HepG2 (cell line): ENCODE data around the gene ZNF615. TPM values are rescaled to one million over a fixed set of nuclear protein-coding genes. Genes with fewer than 3 reads are reported as not detected.

Experiments
- HNRNPUL1 ChIP-seq: fragments of 200-400 bp; formaldehyde crosslinking; IDR thresholded peaks from 2 replicates; pipeline ENCODE4 v1.6.1; 2017; ENCODE audit warnings: low read depth, mild to moderate bottlenecking, low read length, moderate library complexity
- KLF15 ChIP-seq: sonication (generic); formaldehyde crosslinking; IDR thresholded peaks from 2 replicates; pipeline ENCODE4 v1.8.1; 2023; ENCODE audit warnings: borderline replicate concordance, mild to moderate bottlenecking, inconsistent platforms, missing genetic modification reagents, mixed read lengths
- MTA1 ChIP-seq: sonication (generic); formaldehyde crosslinking; IDR thresholded peaks from 2 replicates; pipeline ENCODE4 v1.4.0; 2020; ENCODE audit warnings: missing genetic modification reagents, mild to moderate bottlenecking, borderline replicate concordance
- MXD1 ChIP-seq: sonication (generic); formaldehyde crosslinking; IDR thresholded peaks from 2 replicates; pipeline ENCODE4 v1.4.0; 2020; ENCODE audit warnings: mild to moderate bottlenecking, missing genetic modification reagents
- MYPOP ChIP-seq: sonication (generic); formaldehyde crosslinking; IDR thresholded peaks from 2 replicates; pipeline ENCODE4 v1.8.1; 2023; ENCODE audit warnings: mild to moderate bottlenecking, moderate library complexity, missing genetic modification reagents
- SMARCE1 ChIP-seq: fragments of 450-650 bp; IDR thresholded peaks from 2 replicates; pipeline ENCODE4 v1.6.1; 2017; ENCODE audit warnings: borderline replicate concordance
- SOX13 ChIP-seq, 3 experiments: fragments of 450-650 bp in 1 of 3; sonication (generic) in 1 of 3; formaldehyde crosslinking in 1 of 3; IDR thresholded peaks in 2 of 3; conservative IDR thresholded peaks in 1 of 3; 2 replicates each; pipeline versions ENCODE4 v1.5.0 to v1.6.1; 2016 to 2020; ENCODE audit warnings: antibody characterized with exemption in 1 of 3, mild to moderate bottlenecking in 1 of 3, missing compliant biosample characterization in 1 of 3, missing genetic modification reagents in 1 of 3, moderate library complexity in 1 of 3
- SOX6 ChIP-seq, 2 experiments: fragments of 450-650 bp in 1 of 2; sonication (generic) in 1 of 2; formaldehyde crosslinking in 1 of 2; IDR thresholded peaks; 2 replicates each; pipeline versions ENCODE4 v1.4.0 to v1.6.1; 2017 to 2020; ENCODE audit warnings: antibody characterized with exemption in 1 of 2, mild to moderate bottlenecking in 1 of 2, missing genetic modification reagents in 1 of 2
- STAT5B ChIP-seq: sonication (generic); formaldehyde crosslinking; IDR thresholded peaks from 2 replicates; pipeline ENCODE4 v1.4.0; 2020; ENCODE audit warnings: missing genetic modification reagents
- ZBTB2 ChIP-seq: sonication (generic); formaldehyde crosslinking; IDR thresholded peaks from 2 replicates; pipeline ENCODE4 v1.8.0; 2022; ENCODE audit warnings: low read depth, missing genetic modification reagents
- ZBTB21 ChIP-seq: sonication (generic); formaldehyde crosslinking; IDR thresholded peaks from 2 replicates; pipeline ENCODE4 v1.4.0; 2020; ENCODE audit warnings: missing genetic modification reagents
- ZC3H13 ChIP-seq: sonication (generic); formaldehyde crosslinking; IDR thresholded peaks from 2 replicates; pipeline ENCODE4 v1.8.1; 2023; ENCODE audit warnings: mild to moderate bottlenecking, missing genetic modification reagents, moderate library complexity
- ZFX ChIP-seq: sonication (generic); formaldehyde crosslinking; IDR thresholded peaks from 2 replicates; pipeline ENCODE4 v1.4.0; 2020; ENCODE audit warnings: mild to moderate bottlenecking, low read depth, missing genetic modification reagents, moderate library complexity
- ZGPAT ChIP-seq: IDR thresholded peaks from 2 replicates; pipeline ENCODE4 v1.6.1; 2016; ENCODE audit warnings: mild to moderate bottlenecking
- ZNF18 ChIP-seq: sonication (generic); formaldehyde crosslinking; IDR thresholded peaks from 2 replicates; pipeline ENCODE4 v1.8.0; 2022; ENCODE audit warnings: mild to moderate bottlenecking, missing genetic modification reagents; ENCODE audit not compliant: insufficient replicate concordance
- ZNF263 ChIP-seq: sonication (generic); formaldehyde crosslinking; IDR thresholded peaks from 2 replicates; pipeline ENCODE4 v1.4.0; 2020; ENCODE audit warnings: missing genetic modification reagents
- ZNF282 ChIP-seq: fragments of 450-650 bp; IDR thresholded peaks from 2 replicates; pipeline ENCODE4 v1.6.1; 2018; ENCODE audit not compliant: partially characterized antibody
- ZNF629 ChIP-seq: sonication (generic); formaldehyde crosslinking; conservative IDR thresholded peaks from 2 replicates; pipeline ENCODE4 v1.5.0; 2020; ENCODE audit warnings: missing genetic modification reagents
- ZNF737 ChIP-seq: sonication (generic); formaldehyde crosslinking; IDR thresholded peaks from 2 replicates; pipeline ENCODE4 v1.5.0; 2020; ENCODE audit warnings: missing genetic modification reagents, mild to moderate bottlenecking, borderline replicate concordance
- ZNF841 ChIP-seq: sonication (generic); formaldehyde crosslinking; IDR thresholded peaks from 2 replicates; pipeline ENCODE4 v1.8.1; 2023; ENCODE audit warnings: missing genetic modification reagents, borderline replicate concordance
- ZSCAN20 ChIP-seq: sonication (generic); formaldehyde crosslinking; IDR thresholded peaks from 2 replicates; pipeline ENCODE4 v1.4.0; 2020; ENCODE audit warnings: missing genetic modification reagents, mild to moderate bottlenecking, borderline replicate concordance
- polyA plus RNA-seq, 8 experiments: library from polyadenylated mRNA; depleted of rRNA in 3 of 8; stranded (reverse) in 7 of 8; unstranded in 1 of 8; fragments of >200 nt; fragmentation: Illumina TruSeq in 4 of 8; extraction: Trizol in 4 of 8; gene quantifications; 2 replicates each; pipeline versions ENCODE4 v1.2.1 to v1.2.3, GENCODE V29; 2011 to 2016; ENCODE audit warnings: low read depth in 4 of 8, missing spikeins in 1 of 8, mixed read lengths in 1 of 8; ENCODE audit not compliant: insufficient read depth in 1 of 8
- total RNA-seq, 5 experiments: library from RNA; depleted of rRNA; stranded (reverse); fragments of >200 nt; fragmentation: Illumina TruSeq; extraction: Trizol; gene quantifications; 2 replicates each; pipeline ENCODE4 v1.2.3, GENCODE V29; 2016; ENCODE audit warnings: low read depth in 1 of 5

The ZNF615 gene
- total and polyA plus RNA-seq, 2 of the 13 experiments (the other 11 are each of a cell fraction or from before 2014, with no cell fraction given): 5.2 to 7.8 TPM

- TF ChIP-seq SOX6 (IDR thresholded peaks at IDR 0.05) (no peak), SOX6 (CRISPR knock-in tag; IDR thresholded peaks at IDR 0.05) (peak; percentile 19; the same call in 1 of the 2 replicates), ZGPAT (CRISPR knock-in tag) (peak; percentile 64), ZSCAN20 (CRISPR knock-in tag) (no peak), HNRNPUL1 (no peak), SMARCE1 (no peak), KLF15 (CRISPR knock-in tag) (no peak), ZNF841 (CRISPR knock-in tag) (no peak), ZBTB21 (0 out of 2 replicates have a peak, but pooled peaks have one; percentile 29), ZC3H13 (CRISPR knock-in tag) (peak; percentile 52; the same call in 1 of the 2 replicates), ZNF263 (CRISPR knock-in tag) (peak; percentile 32; the same call in 1 of the 2 replicates), ZBTB2 (no peak), STAT5B (0 out of 2 replicates have a peak, but pooled peaks have one; percentile 6), ZFX (CRISPR knock-in tag) (peak; percentile 98), MXD1 (0 out of 2 replicates have a peak, but pooled peaks have one; percentile 24), ZNF282 (no peak), SOX13 (IDR thresholded peaks at IDR 0.05) (no peak), SOX13 (CRISPR knock-in tag; conservative IDR thresholded peaks at IDR 0.05 in 1 of 2, IDR thresholded peaks at IDR 0.05 in 1 of 2) (no peak; a peak in 1 of 4 replicates), ZNF18 (peak; percentile 27), MYPOP (CRISPR knock-in tag) (peak; percentile 68; the same call in 1 of the 2 replicates), MTA1 (CRISPR knock-in tag) (no peak), ZNF737 (CRISPR knock-in tag) (peak; percentile 61; the same call in 1 of the 2 replicates), ZNF629 (no peak)
Observed at GRCh38 chr19:52048555-52049501, 40.8 kb upstream of the ZNF615 start, which contains the start of gene ZNF432 (continued).
